Suprapubic skin (tissue), 4 donors: ENCODE measurements around the gene ADGRD2. TPM values are rescaled to one million over a fixed set of nuclear protein-coding genes. Genes with fewer than 3 reads are reported as not detected.
A peak's percentile ranks its signal among the peaks of the same experiment; 100 is the strongest.

Source experiments
- DNase-seq, 2 donors: peaks; one replicate each; pipeline ENCODE4 v3.0.0-alpha.2; 2019; ENCODE audit warnings: low spot score in 2 of 2
- H3K27ac ChIP-seq: fragments of 200-600 bp; sonication (generic); one replicate; pipeline ENCODE4 v1.5.1; 2019
- H3K27me3 ChIP-seq: fragments of 200-600 bp; sonication (generic); one replicate; pipeline ENCODE4 v1.5.1; 2019
- H3K36me3 ChIP-seq: fragments of 200-600 bp; sonication (generic); one replicate; pipeline ENCODE4 v1.5.1; 2019
- H3K4me1 ChIP-seq: fragments of 200-600 bp; sonication (generic); one replicate; pipeline ENCODE4 v1.5.1; 2019
- H3K4me3 ChIP-seq: fragments of 200-600 bp; sonication (generic); one replicate; pipeline ENCODE4 v1.5.1; 2019; ENCODE audit warnings: mild to moderate bottlenecking
- H3K9me3 ChIP-seq: fragments of 200-600 bp; sonication (generic); one replicate; pipeline ENCODE4 v1.5.1; 2019
- CTCF ChIP-seq, 2 donors: fragments of 200-600 bp in 1 of 2; fragments of 450-650 bp in 1 of 2; sonication (generic) in 1 of 2; IDR thresholded peaks; one replicate each; pipeline ENCODE4 v1.5.1; 2016 to 2019; ENCODE audit warnings: antibody characterized with exemption in 2 of 2, mild to moderate bottlenecking in 1 of 2, moderate library complexity in 1 of 2
- EP300 ChIP-seq: sonication (generic); formaldehyde crosslinking; IDR thresholded peaks from one replicate; pipeline ENCODE4 v1.6.1; 2017; ENCODE audit warnings: antibody characterized with exemption
- POLR2A ChIP-seq, 2 donors: fragments of 450-650 bp; IDR thresholded peaks; one replicate each; pipeline ENCODE4 v1.6.1; 2017; ENCODE audit warnings: antibody characterized with exemption in 2 of 2, mild to moderate bottlenecking in 2 of 2, moderate library complexity in 2 of 2
- POLR2AphosphoS5 ChIP-seq, 3 donors: sonication (generic); formaldehyde crosslinking; IDR thresholded peaks; one replicate each; pipeline ENCODE4 v1.6.1; 2017; ENCODE audit warnings: antibody characterized with exemption in 3 of 3
- WGBS: methylation state at CpG from one replicate; pipeline ENCODE4 v1.1.5; 2018; 5-methylcytosine and 5-hydroxymethylcytosine counted together
- total RNA-seq, 4 donors: library from RNA; depleted of rRNA; stranded (reverse); fragments of >200 nt; gene quantifications; one replicate each; pipeline ENCODE4 v1.1.0, GENCODE V29; 2016

ADGRD2 gene
- total RNA-seq, 4 donors from 2014 or later = 0.31 to 7.7 TPM; not detected in 2

- no peaks in the 10 kb centered on the region for H3K9me3 ChIP-seq
- peaks cover 9% of the 10 kb centered on the region for H3K4me1 ChIP-seq
- H3K27me3 ChIP-seq = peaks cover 35% of the 10 kb centered on the region
- no peak overlapping the region for H3K4me3 ChIP-seq
- peak in 1 of 2 donors; percentile 27 for DNase-seq
- 65% methylated on average over 4 of the region's 4 CpGs for WGBS
- TF ChIP-seq POLR2AphosphoS5 (IDR thresholded peaks at IDR 0.05) = no peak
- TF ChIP-seq CTCF (IDR thresholded peaks at IDR 0.05) = no peak
- no peak for TF ChIP-seq EP300
- no peak for TF ChIP-seq POLR2A (IDR thresholded peaks at IDR 0.05)
- no peak overlapping the region for H3K27ac ChIP-seq
- H3K36me3 ChIP-seq = no peaks in the 10 kb centered on the region
Observed at GRCh38 chr9:124447297-124447661, 3.0 kb upstream of the ADGRD2 start.

GRCh38 chr9:124448019-124448418 lies 2.2 kb upstream of the ADGRD2 start:
- peak in 1 of 2 donors; percentile 36 for DNase-seq
- WGBS = 83% methylated on average over 1 of the region's 7 CpGs
- H3K27me3 ChIP-seq = peaks cover 43% of the 10 kb centered on the region

GRCh38 chr9:124449381-124450151 lies 685 bp upstream of the ADGRD2 start:
- WGBS = 82% methylated on average over 13 of the region's 13 CpGs
- Histone ChIP-seq H3K27ac (no peak overlapping the region), H3K36me3 (no peaks in the 10 kb centered on the region), H3K4me1 (peaks cover 20% of the 10 kb centered on the region), H3K4me3 (no peak overlapping the region), H3K27me3 (peaks cover 55% of the 10 kb centered on the region), H3K9me3 (no peaks in the 10 kb centered on the region)
- DNase-seq = peak in 1 of 2 donors; percentile 27
- no peak for TF ChIP-seq POLR2AphosphoS5 (IDR thresholded peaks at IDR 0.05)
- TF ChIP-seq EP300 = no peak
- TF ChIP-seq POLR2A (IDR thresholded peaks at IDR 0.05) = no peak
- TF ChIP-seq CTCF (IDR thresholded peaks at IDR 0.05) = no peak

More at GRCh38 chr9:124448019-124448418, 2.2 kb upstream of the ADGRD2 start:
- Histone ChIP-seq H3K27ac (no peak overlapping the region), H3K4me1 (peaks cover 15% of the 10 kb centered on the region), H3K36me3 (no peaks in the 10 kb centered on the region), H3K9me3 (no peaks in the 10 kb centered on the region), H3K4me3 (no peak overlapping the region)
- TF ChIP-seq CTCF (IDR thresholded peaks at IDR 0.05) (no peak), POLR2AphosphoS5 (IDR thresholded peaks at IDR 0.05) (no peak), POLR2A (IDR thresholded peaks at IDR 0.05) (no peak)

GRCh38 chr9:124450931-124451661 lies 845 bp downstream of the ADGRD2 start:
- peaks cover 20% of the 10 kb centered on the region for H3K4me1 ChIP-seq
- no peaks in the 10 kb centered on the region for H3K9me3 ChIP-seq
- WGBS = 62% methylated on average over 16 of the region's 19 CpGs
- peaks cover 59% of the 10 kb centered on the region for H3K27me3 ChIP-seq
- TF ChIP-seq POLR2AphosphoS5 (IDR thresholded peaks at IDR 0.05) (no peak), EP300 (no peak), CTCF (IDR thresholded peaks at IDR 0.05) (no peak), POLR2A (IDR thresholded peaks at IDR 0.05) (no peak)
- no peak overlapping the region for H3K27ac ChIP-seq
- H3K4me3 ChIP-seq = peak overlapping the region; percentile 21
- no peaks in the 10 kb centered on the region for H3K36me3 ChIP-seq
- no peak for DNase-seq

- H3K36me3 ChIP-seq = no peaks in the 10 kb centered on the region
- H3K4me1 ChIP-seq = peaks cover 20% of the 10 kb centered on the region
- TF ChIP-seq EP300 (no peak), CTCF (IDR thresholded peaks at IDR 0.05) (no peak), POLR2AphosphoS5 (IDR thresholded peaks at IDR 0.05) (no peak), POLR2A (IDR thresholded peaks at IDR 0.05) (no peak)
- H3K27me3 ChIP-seq = peaks cover 54% of the 10 kb centered on the region
- DNase-seq = no peak
- H3K4me3 ChIP-seq = no peak overlapping the region
- no peaks in the 10 kb centered on the region for H3K9me3 ChIP-seq
- 71% methylated on average over 14 of the region's 19 CpGs for WGBS
- no peak overlapping the region for H3K27ac ChIP-seq
Observed at GRCh38 chr9:124452326-124452725, 2.1 kb downstream of the ADGRD2 start.
